HG03354 (cell line): ENCODE results near the gene PRPF18.
"Not testable (repeated sequence)": the region's sequence is repeated elsewhere in the genome, so short reads cannot be mapped to it uniquely, and the experiment has no call there.

Experiments used
- ATAC-seq: cut with Tn5 transposase; IDR thresholded peaks from one replicate; pipeline ENCODE4 v1.9.1; 2021; ENCODE audit warnings: mild to moderate bottlenecking; ENCODE audit not compliant: unreplicated experiment, poor library complexity, severe bottlenecking

PRPF18 gene

GRCh38 chr10:13586676-13587355 lies at the start of gene PRPF18:
PRPF18 (plus strand) TSS chr10:13586965; CDS start chr10:13587087, 122 bp downstream.
- peak; percentile 100 for ATAC-seq

GRCh38 chr10:13537985-13538384 lies 48.8 kb upstream of the PRPF18 start:
- not testable (repeated sequence) for ATAC-seq

- ATAC-seq, result no peak
Observed at GRCh38 chr10:13542533-13542932, 44.2 kb upstream of the PRPF18 start.

GRCh38 chr10:13550802-13551201 lies 36.0 kb upstream of the PRPF18 start:
- ATAC-seq, result no peak

- ATAC-seq, result no peak
Observed at GRCh38 chr10:13555884-13556510, 30.8 kb upstream of the PRPF18 start.

GRCh38 chr10:13559124-13559700 lies 27.6 kb upstream of the PRPF18 start:
- no peak for ATAC-seq

GRCh38 chr10:13560597-13560996 lies 26.2 kb upstream of the PRPF18 start:
- no peak for ATAC-seq

- ATAC-seq, result no peak
Observed at GRCh38 chr10:13563481-13564445, 23.0 kb upstream of the PRPF18 start.

GRCh38 chr10:13564576-13564975 lies 22.2 kb upstream of the PRPF18 start:
- no peak for ATAC-seq

- ATAC-seq, result no peak
Observed at GRCh38 chr10:13567030-13567429, 19.7 kb upstream of the PRPF18 start.

- ATAC-seq, result no peak
Observed at GRCh38 chr10:13571541-13571940, 15.2 kb upstream of the PRPF18 start.

- ATAC-seq, result no peak
Observed at GRCh38 chr10:13573960-13574359, 12.8 kb upstream of the PRPF18 start.

- no peak for ATAC-seq
Observed at GRCh38 chr10:13585195-13585751, 1.5 kb upstream of the PRPF18 start.

- ATAC-seq, result no peak
Observed at GRCh38 chr10:13585943-13586342, 822 bp upstream of the PRPF18 start.

- no peak for ATAC-seq
Observed at GRCh38 chr10:13587391-13587790, 626 bp downstream of the PRPF18 start.

GRCh38 chr10:13589316-13589715 lies 2.6 kb downstream of the PRPF18 start:
- no peak for ATAC-seq

GRCh38 chr10:13590886-13591285 lies 4.1 kb downstream of the PRPF18 start:
- no peak for ATAC-seq

GRCh38 chr10:13592306-13592705 lies 5.5 kb downstream of the PRPF18 start:
- no peak for ATAC-seq

- ATAC-seq, result no peak
Observed at GRCh38 chr10:13593535-13593934, 6.8 kb downstream of the PRPF18 start.

- ATAC-seq, result no peak
Observed at GRCh38 chr10:13594641-13595040, 7.9 kb downstream of the PRPF18 start.
